GM23338 (cell line): ENCODE data around the gene GET4. TPM values are rescaled to one million over a fixed set of nuclear protein-coding genes. Genes with fewer than 3 reads are reported as not detected.

ENCODE experiments used
- ATAC-seq: fragments of 200-7000 bp; cut with Tn5 transposase; 3 replicates; pipeline ENCODE4 v1.9.1; 2020
- DNase-seq: peaks from one replicate; pipeline ENCODE4 v3.0.0-alpha.2; 2015; ENCODE audit warnings: low spot score
- H2AFZ ChIP-seq: fragments of 200-600 bp; sonication (generic); 2 replicates; pipeline ENCODE4 v1.8.0; 2016; ENCODE audit warnings: antibody characterized with exemption, mild to moderate bottlenecking, moderate library complexity
- H3F3A ChIP-seq: fragments of 200-600 bp; sonication (generic); replicated peaks from 2 replicates; pipeline ENCODE4 v1.8.0; 2017; ENCODE audit warnings: antibody characterized with exemption, mixed run types, low read depth
- H3K27ac ChIP-seq: fragments of 200-600 bp; sonication (generic); 2 replicates; pipeline ENCODE4 v1.6.1; 2016; ENCODE audit warnings: low read depth
- H3K27me3 ChIP-seq: fragments of 200-600 bp; sonication (generic); 2 replicates; pipeline ENCODE4 v1.8.0; 2016; ENCODE audit warnings: mild to moderate bottlenecking, mixed run types, moderate library complexity; ENCODE audit not compliant: insufficient read depth
- H3K36me3 ChIP-seq: fragments of 200-600 bp; sonication (generic); 2 replicates; pipeline ENCODE4 v1.8.0; 2016; ENCODE audit warnings: mild to moderate bottlenecking; ENCODE audit not compliant: insufficient read depth
- H3K4me1 ChIP-seq: fragments of 200-600 bp; sonication (generic); 2 replicates; pipeline ENCODE4 v1.8.0; 2016; ENCODE audit warnings: mild to moderate bottlenecking, moderate library complexity; ENCODE audit not compliant: insufficient read depth
- H3K4me2 ChIP-seq: fragments of 200-600 bp; sonication (generic); 2 replicates; pipeline ENCODE4 v1.7.1; 2017; ENCODE audit warnings: mixed run types
- H3K4me3 ChIP-seq: fragments of 200-600 bp; sonication (generic); 2 replicates; pipeline ENCODE4 v1.6.1; 2016; ENCODE audit warnings: mixed run types
- H3K79me2 ChIP-seq: fragments of 200-600 bp; sonication (generic); replicated peaks from 2 replicates; pipeline ENCODE4 v1.8.0; 2017; ENCODE audit warnings: mild to moderate bottlenecking; ENCODE audit not compliant: insufficient read depth
- H3K9me2 ChIP-seq: fragments of 200-600 bp; sonication (generic); 2 replicates; pipeline ENCODE4 v1.8.0; 2017; ENCODE audit not compliant: insufficient read depth
- H4K20me1 ChIP-seq: fragments of 200-600 bp; sonication (generic); replicated peaks from 2 replicates; pipeline ENCODE4 v1.8.0; 2017; ENCODE audit warnings: mild to moderate bottlenecking; ENCODE audit not compliant: insufficient read depth
- H3K27ac Mint-ChIP-seq: 2 replicates; pipeline ENCODE4 v1.8.0; 2020; ENCODE audit warnings: inconsistent platforms, mild to moderate bottlenecking, moderate library complexity, mixed read lengths
- H3K27me3 Mint-ChIP-seq: 3 replicates; pipeline ENCODE4 v1.8.0; 2022; ENCODE audit warnings: low read depth, mild to moderate bottlenecking, moderate library complexity, mixed read lengths, inconsistent platforms; ENCODE audit not compliant: insufficient read depth, poor library complexity
- H3K36me3 Mint-ChIP-seq: 3 replicates; pipeline ENCODE4 v1.8.0; 2021; ENCODE audit warnings: low read depth, mild to moderate bottlenecking, inconsistent platforms, moderate library complexity, mixed read lengths
- H3K4me1 Mint-ChIP-seq: 3 replicates; pipeline ENCODE4 v1.8.0; 2020; ENCODE audit warnings: mild to moderate bottlenecking, inconsistent platforms, mixed read lengths
- H3K4me3 Mint-ChIP-seq: 3 replicates; pipeline ENCODE4 v1.8.0; 2021; ENCODE audit warnings: moderate library complexity, mild to moderate bottlenecking, inconsistent platforms, mixed read lengths
- H3K9me3 Mint-ChIP-seq: 3 replicates; pipeline ENCODE4 v1.8.0; 2020; ENCODE audit warnings: moderate library complexity, mild to moderate bottlenecking, inconsistent platforms, mixed read lengths
- CREB1 ChIP-seq: fragments of 250-450 bp; sonication (Bioruptor Pico); IDR thresholded peaks from 2 replicates; pipeline ENCODE4 v1.5.0; 2020; ENCODE audit warnings: low read depth, mild to moderate bottlenecking, moderate library complexity
- CTCF ChIP-seq, 2 experiments: fragments of 200-600 bp in 1 of 2; sonication (generic) in 1 of 2; conservative IDR thresholded peaks; 2 replicates each; pipeline versions ENCODE4 v1.5.1 to v1.6.1; 2016 to 2017; ENCODE audit warnings: antibody characterized with exemption in 2 of 2, low read depth in 2 of 2, mild to moderate bottlenecking in 2 of 2, moderate library complexity in 1 of 2
- ETS1 ChIP-seq: IDR thresholded peaks from 2 replicates; pipeline ENCODE4 v1.6.1; 2016; ENCODE audit warnings: antibody characterized with exemption
- EZH2 ChIP-seq: fragments of 200-600 bp; sonication (generic); IDR thresholded peaks from one replicate; pipeline ENCODE4 v1.8.0; 2017; ENCODE audit warnings: antibody characterized with exemption, mild to moderate bottlenecking, low read depth; ENCODE audit not compliant: unreplicated experiment
- EZH2phosphoT487 ChIP-seq: fragments of 200-600 bp; sonication (generic); IDR thresholded peaks from one replicate; pipeline ENCODE4 v1.8.1; 2018; ENCODE audit warnings: antibody characterized with exemption; ENCODE audit not compliant: unreplicated experiment
- JUNB ChIP-seq: IDR thresholded peaks from one replicate; pipeline ENCODE4 v1.6.1; 2016; ENCODE audit warnings: antibody characterized with exemption; ENCODE audit not compliant: unreplicated experiment
- NANOG ChIP-seq: IDR thresholded peaks from 2 replicates; pipeline ENCODE4 v1.6.1; 2016; ENCODE audit warnings: antibody characterized with exemption, borderline replicate concordance
- POLR2AphosphoS5 ChIP-seq: IDR thresholded peaks from 2 replicates; pipeline ENCODE4 v1.6.1; 2016; ENCODE audit warnings: antibody characterized with exemption, low read depth
- REST ChIP-seq: IDR thresholded peaks from one replicate; pipeline ENCODE4 v1.6.1; 2018; ENCODE audit warnings: antibody characterized with exemption; ENCODE audit not compliant: unreplicated experiment
- STAT1 ChIP-seq: IDR thresholded peaks from one replicate; pipeline ENCODE4 v1.6.1; 2016; ENCODE audit warnings: antibody characterized with exemption; ENCODE audit not compliant: unreplicated experiment
- ZNF114 ChIP-seq: fragments of 250-450 bp; sonication (Bioruptor Pico); IDR thresholded peaks from 2 replicates; pipeline ENCODE4 v1.5.0; 2020; ENCODE audit warnings: mild to moderate bottlenecking, moderate library complexity
- ZNF331 ChIP-seq: fragments of 250-450 bp; sonication (Bioruptor Pico); IDR thresholded peaks from 2 replicates; pipeline ENCODE4 v1.5.0; 2020; ENCODE audit warnings: low read depth, mild to moderate bottlenecking, moderate library complexity
- ZNF462 ChIP-seq: fragments of 250-450 bp; sonication (Bioruptor Pico); IDR thresholded peaks from 2 replicates; pipeline ENCODE4 v1.5.0; 2020; ENCODE audit warnings: mild to moderate bottlenecking, moderate library complexity
- polyA plus RNA-seq: library from polyadenylated mRNA; unstranded; fragments of >200 nt; fragmentation: Nextera tagmentation; extraction: Ambion mirVana; gene quantifications from 2 replicates; pipeline ENCODE4 v1.2.1, GENCODE V29; 2016
- total RNA-seq: library from RNA; depleted of rRNA; stranded (reverse); fragments of >200 nt; shearing (Covaris generic); gene quantifications from 2 replicates; pipeline ENCODE4 v1.2.3, GENCODE V29; 2014

Gene GET4
- total and polyA plus RNA-seq, 2 experiments from 2014 or later: 48.0 to 79.1 TPM

GRCh38 chr7:894164-894867 is 18.0 kb downstream of the GET4 start:
- Mint-ChIP-seq H3K36me3 (peaks cover 61% of the 10 kb centered on the region), H3K4me1 (no peaks in the 10 kb centered on the region), H3K4me3 (no peak overlapping the region), H3K27ac (no peak overlapping the region), H3K27me3 (peaks cover 6% of the 10 kb centered on the region), H3K9me3 (no peaks in the 10 kb centered on the region; the same call in 2 of the 3 replicates)
- Histone ChIP-seq H3K27me3 (no peaks in the 10 kb centered on the region), H3F3A (0 out of 2 replicates have a peak, but pooled peaks cover 4% of the 10 kb centered on the region), H3K4me1 (no peaks in the 10 kb centered on the region), H3K79me2 (peaks cover under 1% of the 10 kb centered on the region), H3K4me2 (no peak overlapping the region), H4K20me1 (no peaks in the 10 kb centered on the region; the same call in 1 of the 2 replicates), H3K36me3 (0 out of 2 replicates have a peak, but pooled peaks cover 6% of the 10 kb centered on the region), H3K27ac (no peak overlapping the region), H2AFZ (no peak overlapping the region), H3K4me3 (no peak overlapping the region), H3K9me2 (no peaks in the 10 kb centered on the region)
- TF ChIP-seq ZNF114 (CRISPR knock-in tag) (no peak), JUNB (no peak), POLR2AphosphoS5 (no peak), EZH2 (no peak), REST (no peak), EZH2phosphoT487 (no peak), ETS1 (no peak), ZNF462 (CRISPR knock-in tag) (no peak), NANOG (no peak), CREB1 (CRISPR knock-in tag) (no peak), ZNF331 (CRISPR knock-in tag) (no peak), STAT1 (no peak), CTCF (conservative IDR thresholded peaks at IDR 0.05; ENCODE audit: low read depth in 2 of 2) (no peak)
- ATAC-seq (no peak), DNase-seq (no peak)
